K562 (cell line): ENCODE results near the gene CYP4F12. TPM values are rescaled to one million over a fixed set of nuclear protein-coding genes. Genes with fewer than 3 reads are reported as not detected.

ENCODE experiments used
- ATAC-seq: fragments of 200-7000 bp; cut with Tn5 transposase; 3 replicates; pipeline ENCODE4 v1.9.1; 2020; ENCODE audit warnings: moderate library complexity
- BruUV-seq: library from RNA; stranded (reverse); fragments of 400-500 nt; replicated peaks from 2 replicates; lab custom pipeline; 2021; lab: Mats Ljungman, UMichigan
- CTCF ChIA-PET: fragments of 300-600 bp; formaldehyde crosslinking; extraction: SDS; loops from one replicate; lab custom pipeline; 2021; ENCODE audit warnings: low intra/inter-chr PET ratio; lab: Yijun Ruan, JAX
- POLR2A ChIA-PET: fragments of 300-600, 350-650 bp; sonication (Branson Sonifier 250); formaldehyde crosslinking; extraction: SDS; loops from one replicate; lab custom pipeline; 2021; ENCODE audit warnings: antibody characterized with exemption, inconsistent platforms; lab: Yijun Ruan, JAX
- DNase-seq, 4 experiments: peaks; one replicate each; pipeline versions ENCODE4 v3.0.0 to v3.0.0-alpha.2; 2011 to 2018; ENCODE audit warnings: low spot score in 3 of 4, mixed read lengths in 3 of 4; ENCODE audit errors: extremely low read depth in 1 of 4
- FAIRE-seq: peaks from 2 replicates; lab custom pipeline; 2011; peaks lifted over from hg19 to GRCh38; lab: Jason Lieb, UNC
- H2AFZ ChIP-seq: 2 replicates; pipeline ENCODE4 v1.6.0; 2011; ENCODE audit warnings: low read depth, low read length, control low read depth, inconsistent platforms
- H3K27ac ChIP-seq: fragments of 200-600 bp; 3 replicates; pipeline ENCODE4 v1.8.0; 2011; ENCODE audit warnings: low read depth, mild to moderate bottlenecking, control low read depth, inconsistent platforms, low read length, moderate library complexity, mixed read lengths; ENCODE audit errors: extremely low read depth
- H3K27me3 ChIP-seq, 2 experiments: fragments of 300-600 bp in 1 of 2; 2 replicates in 1 of 2; 3 replicates in 1 of 2; pipeline versions ENCODE4 v1.6.0 to v1.8.0; 2011; ENCODE audit warnings: inconsistent platforms in 2 of 2, low read length in 2 of 2, mild to moderate bottlenecking in 1 of 2, mixed read lengths in 1 of 2, moderate library complexity in 1 of 2; ENCODE audit not compliant: control insufficient read depth in 2 of 2, insufficient read depth in 2 of 2
- H3K36me3 ChIP-seq: fragments of 300-600 bp; 3 replicates; pipeline ENCODE4 v1.8.0; 2011; ENCODE audit warnings: mild to moderate bottlenecking, low read length, inconsistent platforms; ENCODE audit not compliant: control insufficient read depth, insufficient read depth
- H3K4me1 ChIP-seq, 2 experiments: fragments of 200-600 bp in 1 of 2; replicated peaks in 1 of 2; 2 replicates in 1 of 2; 3 replicates in 1 of 2; pipeline versions ENCODE4 v1.5.1 to v1.8.0; 2011; ENCODE audit warnings: inconsistent platforms in 2 of 2, low read length in 2 of 2, mild to moderate bottlenecking in 1 of 2, mixed read lengths in 1 of 2, moderate library complexity in 1 of 2; ENCODE audit not compliant: control insufficient read depth in 2 of 2, insufficient read depth in 2 of 2
- H3K4me2 ChIP-seq: 2 replicates; pipeline ENCODE4 v1.6.1; 2011; ENCODE audit warnings: low read length, control low read depth, inconsistent platforms, mixed read lengths; ENCODE audit not compliant: insufficient read depth
- H3K4me3 ChIP-seq: fragments of 200-600 bp; sonication (generic), shearing (Covaris generic); 2 replicates; pipeline ENCODE4 v1.5.1; 2016; ENCODE audit warnings: control low read depth, inconsistent platforms
- H3K79me2 ChIP-seq: fragments of 200-600 bp; 3 replicates; pipeline ENCODE4 v1.8.0; 2011; ENCODE audit warnings: low read length, inconsistent platforms; ENCODE audit not compliant: control insufficient read depth, insufficient read depth
- H3K9ac ChIP-seq, 2 experiments: 2 replicates each; pipeline versions ENCODE4 v1.6.0 to v1.6.1; 2011; ENCODE audit warnings: low read depth in 2 of 2, low read length in 2 of 2, control low read depth in 1 of 2, inconsistent platforms in 1 of 2, mild to moderate bottlenecking in 1 of 2, mixed read lengths in 1 of 2; ENCODE audit not compliant: insufficient read depth in 1 of 2
- H3K9me1 ChIP-seq: one replicate; pipeline ENCODE4 v1.6.0; 2011; ENCODE audit warnings: inconsistent platforms, mild to moderate bottlenecking, low read length, moderate library complexity; ENCODE audit not compliant: control insufficient read depth, insufficient read depth
- H3K9me3 ChIP-seq: replicated peaks from 2 replicates; pipeline ENCODE4 v1.5.1; 2011; ENCODE audit warnings: low read depth, low read length, inconsistent platforms; ENCODE audit not compliant: control insufficient read depth, insufficient read depth
- H4K20me1 ChIP-seq: replicated peaks from 2 replicates; pipeline ENCODE4 v1.6.1; 2011; ENCODE audit warnings: low read length, inconsistent platforms, mixed read lengths; ENCODE audit not compliant: control insufficient read depth, insufficient read depth
- CC2D1A ChIP-seq: fragments of 450-650 bp; IDR thresholded peaks from 2 replicates; pipeline ENCODE4 v1.6.1; 2017; ENCODE audit warnings: mild to moderate bottlenecking
- CHD2 ChIP-seq: IDR thresholded peaks from 2 replicates; pipeline ENCODE4 v1.6.1; 2011; ENCODE audit warnings: low read depth, low read length
- GABPB1 ChIP-seq: sonication (generic); formaldehyde crosslinking; IDR thresholded peaks from 2 replicates; pipeline ENCODE4 v1.8.0; 2022; ENCODE audit warnings: mild to moderate bottlenecking, missing genetic modification reagents
- MAFK ChIP-seq: IDR thresholded peaks from 2 replicates; pipeline ENCODE4 v1.6.1; 2011; ENCODE audit warnings: low read length, improper control_type of control experiment
- POLR2G ChIP-seq: fragments of 200-400 bp; formaldehyde crosslinking; IDR thresholded peaks from 2 replicates; pipeline ENCODE4 v1.6.1; 2017; ENCODE audit warnings: low read depth, mild to moderate bottlenecking, antibody characterized with exemption, low read length, moderate library complexity
- PTBP1 ChIP-seq: fragments of 200-400 bp; formaldehyde crosslinking; IDR thresholded peaks from 2 replicates; pipeline ENCODE4 v1.6.1; 2017; ENCODE audit warnings: low read depth, low read length
- RBM25 ChIP-seq: fragments of 200-400 bp; formaldehyde crosslinking; IDR thresholded peaks from 2 replicates; pipeline ENCODE4 v1.6.1; 2018; ENCODE audit warnings: low read length, low read depth, moderate library complexity; ENCODE audit not compliant: severe bottlenecking
- VEZF1 ChIP-seq: fragments of 200-800 bp; sonication (Bioruptor generic); IDR thresholded peaks from 2 replicates; pipeline ENCODE4 v1.6.1; 2017; ENCODE audit warnings: missing genetic modification characterization, missing compliant biosample characterization
- ZNF311 ChIP-seq: fragments of 250-450 bp; sonication (Bioruptor Pico); IDR thresholded peaks from 2 replicates; pipeline ENCODE4 v1.4.0; 2020; ENCODE audit warnings: mild to moderate bottlenecking, moderate library complexity
- ZNF384 ChIP-seq: IDR thresholded peaks from 2 replicates; pipeline ENCODE4 v1.6.1; 2012; ENCODE audit warnings: low read depth, low read length, improper control_type of control experiment
- WGBS: fragments of 100-300 bp; shearing (Covaris generic); methylation state at CpG from one replicate; pipeline ENCODE4 v1.1.6; 2016; ENCODE audit warnings: low coverage, mixed read lengths; ENCODE audit not compliant: insufficient coverage; ENCODE audit errors: missing lambda C conversion rate; 5-methylcytosine and 5-hydroxymethylcytosine counted together
- in situ Hi-C: fragments of 300-500 bp; cut with MboI; formaldehyde crosslinking; loops from 4 replicates; pipeline ENCODE4 v1.15.0; 2018; ENCODE audit warnings: inconsistent platforms, mixed read lengths
- intact Hi-C: fragments of 100-400 bp; cut with micrococcal nuclease; formaldehyde crosslinking; loops from 2 replicates; pipeline ENCODE4 v1.14.2; 2022
- polyA plus RNA-seq, 8 experiments: library from polyadenylated mRNA; depleted of rRNA in 4 of 8; stranded (reverse) in 5 of 8; unstranded in 3 of 8; fragments of >200 nt; fragmentation: Nextera tagmentation in 2 of 8; fragmentation: Illumina TruSeq in 1 of 8; extraction: Ambion mirVana in 2 of 8; extraction: Trizol in 1 of 8; gene quantifications; 2 replicates each; pipeline versions ENCODE4 v1.2.1 to v1.2.3, GENCODE V29; 2011 to 2014; ENCODE audit warnings: inconsistent platforms in 1 of 8, missing spikeins in 1 of 8
- total RNA-seq, 7 experiments: library from RNA; depleted of rRNA in 6 of 7; stranded (reverse); fragments of >200 nt in 6 of 7; fragmentation: Illumina TruSeq in 2 of 7; extraction: Trizol in 2 of 7; gene quantifications; 2 replicates each; pipeline versions ENCODE4 v1.2.1 to v1.2.3, GENCODE V29; 2011 to 2021; ENCODE audit warnings: low replicate concordance in 1 of 7
- TF ChIP-seq, protein P1 (sequence below): sonication (generic); formaldehyde crosslinking; IDR thresholded peaks from 2 replicates; pipeline ENCODE4 v1.8.0; 2022; ENCODE audit warnings: mild to moderate bottlenecking, low read depth, missing genetic modification reagents
- TF ChIP-seq, protein P2 (sequence below): fragments of 450-650 bp; formaldehyde crosslinking; IDR thresholded peaks from 2 replicates; pipeline ENCODE4 v1.4.0; 2020; ENCODE audit warnings: mild to moderate bottlenecking, moderate library complexity
- TF ChIP-seq, protein P3 (sequence below): sonication (generic); formaldehyde crosslinking; IDR thresholded peaks from 2 replicates; pipeline ENCODE4 v1.8.0; 2022; ENCODE audit warnings: missing genetic modification reagents, mild to moderate bottlenecking, moderate library complexity, borderline replicate concordance
- TF ChIP-seq, protein P4 (sequence below): fragments of 450-650 bp; IDR thresholded peaks from 2 replicates; pipeline ENCODE4 v1.6.1; 2016; ENCODE audit warnings: mild to moderate bottlenecking

Gene CYP4F12
- total and polyA plus RNA-seq, 9 of the 15 experiments (the other 6 are each of a cell fraction or from before 2014, with no cell fraction given) = not detected

DNA sequence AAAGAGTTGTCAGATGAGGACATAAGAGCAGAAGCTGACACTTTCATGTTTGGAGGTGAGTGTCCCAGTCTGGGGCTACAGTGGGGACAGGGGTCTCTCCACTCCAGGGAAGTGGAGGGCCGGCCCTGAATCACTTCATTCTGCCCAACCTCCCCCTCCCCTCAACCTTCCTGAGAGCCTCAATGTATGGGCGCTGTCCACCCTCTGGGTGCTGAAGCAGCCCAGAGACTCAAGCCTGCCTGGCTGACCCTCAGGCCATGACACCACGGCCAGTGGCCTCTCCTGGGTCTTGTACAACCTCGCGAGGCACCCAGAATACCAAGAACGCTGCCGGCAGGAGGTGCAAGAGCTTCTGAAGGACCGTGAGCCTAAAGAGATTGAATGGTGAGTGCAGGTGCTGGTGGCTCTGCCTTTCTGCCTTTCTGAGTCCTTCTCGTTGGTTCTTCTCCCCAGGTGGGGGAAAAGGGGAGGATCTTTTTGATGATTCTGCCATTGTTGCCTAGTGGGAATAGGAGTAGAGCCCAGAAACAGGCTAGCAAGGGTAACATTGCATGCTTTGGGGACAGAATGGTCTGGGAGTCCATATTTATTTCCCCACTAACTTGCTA, 49.1 kb upstream of the CYP4F12 start:
- Histone ChIP-seq H3K27ac (no peak overlapping the region), H3K4me1 (no peaks in the 10 kb centered on the region), H3K36me3 (no peaks in the 10 kb centered on the region), H3K9ac (no peak overlapping the region), H4K20me1 (no peaks in the 10 kb centered on the region; the same call in 1 of the 2 replicates), H2AFZ (no peak overlapping the region), H3K9me3 (no peaks in the 10 kb centered on the region), H3K9me1 (no peaks in the 10 kb centered on the region), H3K4me3 (no peak overlapping the region), H3K27me3 (no peaks in the 10 kb centered on the region; a peak in 1 of 5 replicates), H3K4me2 (no peak overlapping the region), H3K79me2 (no peaks in the 10 kb centered on the region)
- FAIRE-seq (no peak), ATAC-seq (peak; percentile 78), DNase-seq (peak; percentile 31 to 59 (median 48))
- intact Hi-C loops (loop anchor here (10.0 kb wide), 1 partner anchor 421 kb away; no protein-coding TSS in a partner anchor), in situ Hi-C loops (loop anchor here (25.0 kb wide), 1 partner anchor 763 kb away; no protein-coding TSS in a partner anchor)
- no TSS peak for BruUV-seq
- 1% methylated on average over 8 of the region's 9 CpGs for WGBS
- CTCF ChIA-PET = no interaction called here
- POLR2A ChIA-PET = no interaction called here
- TF ChIP-seq ZNF311 (CRISPR knock-in tag) (0 out of 2 replicates have a peak, but pooled peaks have one; percentile 31), CC2D1A (no peak), VEZF1 (CRISPR knock-in tag) (peak; percentile 28; the same call in 1 of the 2 replicates), CHD2 (no peak), POLR2G (no peak), ZNF384 (no peak), PTBP1 (no peak), MAFK (no peak), GABPB1 (CRISPR knock-in tag) (no peak), RBM25 (no peak)
- TF ChIP-seq, protein P1, sequence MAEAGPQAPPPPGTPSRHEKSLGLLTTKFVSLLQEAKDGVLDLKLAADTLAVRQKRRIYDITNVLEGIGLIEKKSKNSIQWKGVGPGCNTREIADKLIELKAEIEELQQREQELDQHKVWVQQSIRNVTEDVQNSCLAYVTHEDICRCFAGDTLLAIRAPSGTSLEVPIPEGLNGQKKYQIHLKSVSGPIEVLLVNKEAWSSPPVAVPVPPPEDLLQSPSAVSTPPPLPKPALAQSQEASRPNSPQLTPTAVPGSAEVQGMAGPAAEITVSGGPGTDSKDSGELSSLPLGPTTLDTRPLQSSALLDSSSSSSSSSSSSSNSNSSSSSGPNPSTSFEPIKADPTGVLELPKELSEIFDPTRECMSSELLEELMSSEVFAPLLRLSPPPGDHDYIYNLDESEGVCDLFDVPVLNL = no peak
- TF ChIP-seq, protein P2, sequence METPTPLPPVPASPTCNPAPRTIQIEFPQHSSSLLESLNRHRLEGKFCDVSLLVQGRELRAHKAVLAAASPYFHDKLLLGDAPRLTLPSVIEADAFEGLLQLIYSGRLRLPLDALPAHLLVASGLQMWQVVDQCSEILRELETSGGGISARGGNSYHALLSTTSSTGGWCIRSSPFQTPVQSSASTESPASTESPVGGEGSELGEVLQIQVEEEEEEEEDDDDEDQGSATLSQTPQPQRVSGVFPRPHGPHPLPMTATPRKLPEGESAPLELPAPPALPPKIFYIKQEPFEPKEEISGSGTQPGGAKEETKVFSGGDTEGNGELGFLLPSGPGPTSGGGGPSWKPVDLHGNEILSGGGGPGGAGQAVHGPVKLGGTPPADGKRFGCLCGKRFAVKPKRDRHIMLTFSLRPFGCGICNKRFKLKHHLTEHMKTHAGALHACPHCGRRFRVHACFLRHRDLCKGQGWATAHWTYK (CRISPR knock-in tag) = no peak
- TF ChIP-seq, protein P3, sequence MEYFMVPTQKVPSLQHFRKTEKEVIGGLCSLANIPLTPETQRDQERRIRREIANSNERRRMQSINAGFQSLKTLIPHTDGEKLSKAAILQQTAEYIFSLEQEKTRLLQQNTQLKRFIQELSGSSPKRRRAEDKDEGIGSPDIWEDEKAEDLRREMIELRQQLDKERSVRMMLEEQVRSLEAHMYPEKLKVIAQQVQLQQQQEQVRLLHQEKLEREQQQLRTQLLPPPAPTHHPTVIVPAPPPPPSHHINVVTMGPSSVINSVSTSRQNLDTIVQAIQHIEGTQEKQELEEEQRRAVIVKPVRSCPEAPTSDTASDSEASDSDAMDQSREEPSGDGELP = peak; percentile 40; the same call in 1 of the 2 replicates
- TF ChIP-seq, protein P4, sequence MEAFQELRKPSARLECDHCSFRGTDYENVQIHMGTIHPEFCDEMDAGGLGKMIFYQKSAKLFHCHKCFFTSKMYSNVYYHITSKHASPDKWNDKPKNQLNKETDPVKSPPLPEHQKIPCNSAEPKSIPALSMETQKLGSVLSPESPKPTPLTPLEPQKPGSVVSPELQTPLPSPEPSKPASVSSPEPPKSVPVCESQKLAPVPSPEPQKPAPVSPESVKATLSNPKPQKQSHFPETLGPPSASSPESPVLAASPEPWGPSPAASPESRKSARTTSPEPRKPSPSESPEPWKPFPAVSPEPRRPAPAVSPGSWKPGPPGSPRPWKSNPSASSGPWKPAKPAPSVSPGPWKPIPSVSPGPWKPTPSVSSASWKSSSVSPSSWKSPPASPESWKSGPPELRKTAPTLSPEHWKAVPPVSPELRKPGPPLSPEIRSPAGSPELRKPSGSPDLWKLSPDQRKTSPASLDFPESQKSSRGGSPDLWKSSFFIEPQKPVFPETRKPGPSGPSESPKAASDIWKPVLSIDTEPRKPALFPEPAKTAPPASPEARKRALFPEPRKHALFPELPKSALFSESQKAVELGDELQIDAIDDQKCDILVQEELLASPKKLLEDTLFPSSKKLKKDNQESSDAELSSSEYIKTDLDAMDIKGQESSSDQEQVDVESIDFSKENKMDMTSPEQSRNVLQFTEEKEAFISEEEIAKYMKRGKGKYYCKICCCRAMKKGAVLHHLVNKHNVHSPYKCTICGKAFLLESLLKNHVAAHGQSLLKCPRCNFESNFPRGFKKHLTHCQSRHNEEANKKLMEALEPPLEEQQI = 0 out of 2 replicates have a peak, but pooled peaks have one; percentile 46
